Esophagus (tissue), 2 donors: Measurements from ENCODE around the gene FERMT2. TPM values are rescaled to one million over a fixed set of nuclear protein-coding genes. Genes with fewer than 3 reads are reported as not detected.

ENCODE experiments used
- H3K27ac ChIP-seq, 2 donors: one replicate each; pipeline ENCODE4 v1.5.1; 2013; ENCODE audit warnings: low read depth in 2 of 2, mild to moderate bottlenecking in 2 of 2, inconsistent platforms in 1 of 2, low read length in 1 of 2, moderate library complexity in 1 of 2
- H3K27me3 ChIP-seq, 2 donors: one replicate each; pipeline ENCODE4 v1.6.1; 2013; ENCODE audit warnings: low read length in 2 of 2, control low read depth in 1 of 2, mild to moderate bottlenecking in 1 of 2; ENCODE audit not compliant: insufficient read depth in 2 of 2, control insufficient read depth in 1 of 2
- H3K36me3 ChIP-seq, 2 donors: one replicate each; pipeline ENCODE4 v1.6.1; 2013; ENCODE audit warnings: low read length in 1 of 2; ENCODE audit not compliant: control insufficient read depth in 2 of 2, insufficient read depth in 2 of 2
- H3K4me1 ChIP-seq, 2 donors: one replicate each; pipeline ENCODE4 v1.6.1; 2013; ENCODE audit warnings: low read length in 1 of 2; ENCODE audit not compliant: control insufficient read depth in 2 of 2, insufficient read depth in 2 of 2
- H3K4me3 ChIP-seq, 2 donors: one replicate each; pipeline ENCODE4 v1.5.1; 2013; ENCODE audit warnings: low read length in 2 of 2, mild to moderate bottlenecking in 2 of 2, low read depth in 1 of 2, moderate library complexity in 1 of 2
- H3K9me3 ChIP-seq, 2 donors: one replicate each; pipeline ENCODE4 v1.6.1; 2013; ENCODE audit warnings: mild to moderate bottlenecking in 2 of 2, low read depth in 1 of 2, low read length in 1 of 2, moderate library complexity in 1 of 2; ENCODE audit not compliant: control insufficient read depth in 2 of 2, insufficient read depth in 1 of 2
- WGBS, 2 donors: extraction: QIAGEN DNeasy Blood & Tissue Kit; methylation state at CpG; one replicate each; pipeline ENCODE4 v1.1.7; 2013; 5-methylcytosine and 5-hydroxymethylcytosine counted together
- polyA plus RNA-seq, 2 donors: library from polyadenylated mRNA; stranded (reverse); fragments of 200-250 nt; gene quantifications; one replicate each; pipeline ENCODE4 v1.2.3, GENCODE V29; 2013
- donor health status: healthy with polysubstance abuse.
- donor health status: Bipolar disorder and iron deficiency.

Gene FERMT2
- polyA plus RNA-seq, 2 donors: 6.5 to 21.5 TPM

GRCh38 chr14:52888839-52889838 is 61.7 kb downstream of the FERMT2 start:
- Histone ChIP-seq H3K36me3 (no peaks in the 10 kb centered on the region), H3K27me3 (no peaks in the 10 kb centered on the region), H3K27ac (no peak overlapping the region), H3K4me1 (no peaks in the 10 kb centered on the region), H3K4me3 (no peak overlapping the region), H3K9me3 (no peaks in the 10 kb centered on the region)
- 88 to 89% methylated on average over 6 of the region's 6 CpGs for WGBS, 2 donors

GRCh38 chr14:52888159-52888558 is 62.7 kb downstream of the FERMT2 start:
- Histone ChIP-seq H3K4me3 (no peak overlapping the region), H3K36me3 (no peaks in the 10 kb centered on the region), H3K9me3 (no peaks in the 10 kb centered on the region), H3K4me1 (no peaks in the 10 kb centered on the region), H3K27me3 (no peaks in the 10 kb centered on the region), H3K27ac (no peak overlapping the region)
- WGBS, 2 donors: 90 to 92% methylated on average over 4 of the region's 4 CpGs

- Histone ChIP-seq H3K27me3 (no peaks in the 10 kb centered on the region), H3K9me3 (no peaks in the 10 kb centered on the region), H3K36me3 (no peaks in the 10 kb centered on the region), H3K4me1 (no peaks in the 10 kb centered on the region), H3K27ac (no peak overlapping the region), H3K4me3 (no peak overlapping the region)
- 73 to 75% methylated on average over 2 of the region's 2 CpGs for WGBS, 2 donors
These were observed 65.6 kb downstream of the FERMT2 start for GRCh38 chr14:52885230-52885629.

DNA sequence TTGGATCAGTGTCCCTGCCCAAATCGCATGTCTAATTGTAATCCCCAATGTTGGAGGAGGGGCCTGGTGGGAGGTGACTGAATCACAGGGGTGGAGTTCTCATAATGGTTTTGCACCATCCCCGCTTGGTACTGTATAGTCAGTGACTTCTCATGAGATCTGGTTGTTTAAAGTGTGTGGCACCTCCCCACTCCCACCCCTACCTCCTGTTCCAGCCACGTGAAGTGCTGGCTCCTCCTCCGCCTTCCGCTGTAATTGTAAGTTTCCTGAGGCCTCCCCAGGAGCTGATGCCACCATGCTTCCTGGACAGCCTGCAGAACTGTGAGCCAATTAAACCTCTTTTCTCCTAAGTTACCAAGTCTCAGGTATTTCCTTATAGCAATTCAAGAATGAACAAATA is 67.2 kb downstream of the FERMT2 start:
- no peaks in the 10 kb centered on the region for H3K27me3 ChIP-seq
- H3K36me3 ChIP-seq: peaks cover 0 to 2% of the 10 kb centered on the region in 2 donors
- no peak overlapping the region for H3K4me3 ChIP-seq
- no peaks in the 10 kb centered on the region for H3K9me3 ChIP-seq
- H3K4me1 ChIP-seq: no peaks in the 10 kb centered on the region
- 90 to 92% methylated on average over 5 of the region's 5 CpGs for WGBS, 2 donors
- no peak overlapping the region for H3K27ac ChIP-seq

- H3K9me3 ChIP-seq: no peaks in the 10 kb centered on the region
These were observed 68.0 kb downstream of the FERMT2 start for GRCh38 chr14:52882824-52883223.

GRCh38 chr14:52879958-52880357 is 70.9 kb downstream of the FERMT2 start:
- Histone ChIP-seq H3K27ac (no peak overlapping the region), H3K36me3 (peaks cover 0 to 2% of the 10 kb centered on the region in 2 donors), H3K4me1 (no peaks in the 10 kb centered on the region), H3K27me3 (no peaks in the 10 kb centered on the region), H3K9me3 (no peaks in the 10 kb centered on the region), H3K4me3 (no peak overlapping the region)
- 79 to 84% methylated on average over 5 of the region's 5 CpGs for WGBS, 2 donors

More at GRCh38 chr14:52882824-52883223, 68.0 kb downstream of the FERMT2 start:
- Histone ChIP-seq H3K4me3 (no peak overlapping the region), H3K36me3 (peaks cover 0 to 2% of the 10 kb centered on the region in 2 donors), H3K4me1 (no peaks in the 10 kb centered on the region), H3K27me3 (no peaks in the 10 kb centered on the region), H3K27ac (no peak overlapping the region)
- 89 to 93% methylated on average over 6 of the region's 6 CpGs for WGBS, 2 donors

DNA sequence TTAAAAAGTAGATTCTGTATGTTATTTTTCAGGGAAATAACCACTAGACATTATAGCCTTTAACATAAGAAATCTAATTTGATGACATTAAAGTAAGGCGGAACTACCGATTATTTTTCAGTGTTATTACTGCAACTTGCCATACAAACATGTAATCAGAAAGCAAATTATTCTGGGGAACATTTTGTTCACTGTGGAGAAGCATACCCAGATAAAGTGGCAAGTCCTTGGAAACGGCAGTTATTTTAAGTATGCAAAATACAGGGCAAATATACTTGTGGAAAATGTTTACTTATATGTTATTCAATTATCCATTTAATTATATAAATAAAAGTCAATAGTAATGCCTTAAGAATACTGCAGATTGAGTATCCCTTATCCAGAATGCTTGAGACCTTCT is 71.9 kb downstream of the FERMT2 start:
- no peak overlapping the region for H3K27ac ChIP-seq
- no peaks in the 10 kb centered on the region for H3K4me1 ChIP-seq
- no peaks in the 10 kb centered on the region for H3K9me3 ChIP-seq
- H3K27me3 ChIP-seq: no peaks in the 10 kb centered on the region
- no peak overlapping the region for H3K4me3 ChIP-seq
- H3K36me3 ChIP-seq: peaks cover 0 to 2% of the 10 kb centered on the region in 2 donors
- 90 to 93% methylated on average over 3 of the region's 3 CpGs for WGBS, 2 donors

DNA sequence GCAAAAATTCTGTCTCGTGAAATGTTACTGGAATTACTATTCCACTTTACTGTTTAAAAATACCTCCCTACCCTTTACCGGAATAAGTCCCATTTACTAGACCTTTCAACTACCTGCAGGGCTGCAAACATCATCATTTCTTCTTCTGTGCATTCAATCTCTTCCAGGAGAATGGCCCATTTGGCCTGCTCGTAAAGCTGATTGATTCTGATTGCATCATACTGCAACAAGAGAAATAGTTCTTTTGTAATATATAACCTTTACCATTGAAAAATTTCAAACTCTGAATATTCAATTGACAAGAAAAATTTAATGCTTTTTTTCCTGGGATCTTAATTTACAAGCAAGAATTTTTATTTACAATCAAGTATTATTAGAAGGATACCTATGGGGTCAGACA is 72.4 kb downstream of the FERMT2 start:
- Histone ChIP-seq H3K36me3 (peaks cover 0 to 2% of the 10 kb centered on the region in 2 donors), H3K9me3 (no peaks in the 10 kb centered on the region), H3K27ac (no peak overlapping the region), H3K27me3 (no peaks in the 10 kb centered on the region), H3K4me3 (no peak overlapping the region), H3K4me1 (no peaks in the 10 kb centered on the region)
- 31 to 50% methylated on average over 3 of the region's 3 CpGs for WGBS, 2 donors

- Histone ChIP-seq H3K4me3 (no peak overlapping the region), H3K36me3 (peaks cover 0 to 2% of the 10 kb centered on the region in 2 donors), H3K9me3 (no peaks in the 10 kb centered on the region), H3K4me1 (no peaks in the 10 kb centered on the region), H3K27ac (no peak overlapping the region), H3K27me3 (no peaks in the 10 kb centered on the region)
- WGBS, 2 donors: 50 to 72% methylated on average over 2 of the region's 2 CpGs
These were observed 73.2 kb downstream of the FERMT2 start for GRCh38 chr14:52877628-52878027.

GRCh38 chr14:52876806-52877205 is 74.0 kb downstream of the FERMT2 start:
- peaks cover 0 to 2% of the 10 kb centered on the region in 2 donors for H3K36me3 ChIP-seq
- 75 to 76% methylated on average over 2 of the region's 2 CpGs for WGBS, 2 donors
- H3K9me3 ChIP-seq: no peaks in the 10 kb centered on the region
- H3K27me3 ChIP-seq: no peaks in the 10 kb centered on the region
- no peak overlapping the region for H3K4me3 ChIP-seq
- H3K27ac ChIP-seq: no peak overlapping the region
- no peaks in the 10 kb centered on the region for H3K4me1 ChIP-seq
